Fibroblast of mammary gland (primary cell): ENCODE results near the gene BCL11B.

Experiments
- DNase-seq: peaks from one replicate; pipeline ENCODE4 v3.0.0-alpha.2; 2010; ENCODE audit warnings: low read depth
- H3K4me3 ChIP-seq: 2 replicates; pipeline ENCODE4 v1.5.1; 2011; ENCODE audit warnings: low read depth, mild to moderate bottlenecking, low read length, moderate library complexity; ENCODE audit not compliant: control insufficient read depth
- CTCF ChIP-seq: conservative IDR thresholded peaks from 2 replicates; pipeline ENCODE4 v1.5.1; 2011; ENCODE audit warnings: low read depth, low read length, inconsistent platforms; ENCODE audit not compliant: control insufficient read depth, insufficient read depth

Gene BCL11B

GRCh38 chr14:99148861-99149610, 123.0 kb downstream of the BCL11B start:
- no peak for TF ChIP-seq CTCF
- no peak for DNase-seq
- no peak overlapping the region for H3K4me3 ChIP-seq

GRCh38 chr14:99148131-99148530, 123.9 kb downstream of the BCL11B start:
- TF ChIP-seq CTCF, result no peak
- H3K4me3 ChIP-seq, result no peak overlapping the region
- DNase-seq, result no peak

GRCh38 chr14:99147366-99147740, 124.6 kb downstream of the BCL11B start:
- no peak for TF ChIP-seq CTCF
- H3K4me3 ChIP-seq, result no peak overlapping the region
- DNase-seq, result no peak

GRCh38 chr14:99146616-99147365, 125.2 kb downstream of the BCL11B start:
- no peak for TF ChIP-seq CTCF
- DNase-seq, result no peak
- no peak overlapping the region for H3K4me3 ChIP-seq

- DNase-seq, result no peak
- TF ChIP-seq CTCF, result no peak
- no peak overlapping the region for H3K4me3 ChIP-seq
Measured at GRCh38 chr14:99145307-99145706, 126.7 kb downstream of the BCL11B start.

GRCh38 chr14:99143793-99144192, 128.2 kb downstream of the BCL11B start:
- no peak for DNase-seq
- TF ChIP-seq CTCF, result no peak
- no peak overlapping the region for H3K4me3 ChIP-seq
